Endodermal cell (in vitro differentiated cells): ENCODE measurements around the gene BORCS6. TPM values are rescaled to one million over a fixed set of nuclear protein-coding genes. Genes with fewer than 3 reads are reported as not detected.
A peak's percentile ranks its signal among the peaks of the same experiment; 100 is the strongest.

ENCODE experiments used
- DNase-seq: peaks from one replicate; pipeline ENCODE4 v3.0.0-alpha.2; 2017
- H3K27ac ChIP-seq: 2 replicates; pipeline ENCODE4 v1.5.1; 2013; ENCODE audit warnings: mild to moderate bottlenecking, low read depth, low read length, moderate library complexity
- H3K27me3 ChIP-seq: 2 replicates; pipeline ENCODE4 v1.6.1; 2013; ENCODE audit warnings: mild to moderate bottlenecking, low read length, moderate library complexity; ENCODE audit not compliant: insufficient read depth, control insufficient read depth, poor library complexity, severe bottlenecking
- H3K36me3 ChIP-seq: 2 replicates; pipeline ENCODE4 v1.7.0; 2013; ENCODE audit warnings: mild to moderate bottlenecking, low read length, moderate library complexity; ENCODE audit not compliant: control insufficient read depth, insufficient read depth
- H3K4me1 ChIP-seq: one replicate; pipeline ENCODE4 v1.7.0; 2013; ENCODE audit warnings: low read length; ENCODE audit not compliant: control insufficient read depth, insufficient read depth
- H3K4me3 ChIP-seq: 2 replicates; pipeline ENCODE4 v1.5.1; 2013; ENCODE audit warnings: mild to moderate bottlenecking, low read length, moderate library complexity
- H3K9ac ChIP-seq: 2 replicates; pipeline ENCODE4 v1.6.1; 2013; ENCODE audit warnings: mild to moderate bottlenecking, low read length, moderate library complexity; ENCODE audit not compliant: poor library complexity, severe bottlenecking; ENCODE audit errors: extremely low read depth
- H3K9me3 ChIP-seq: 2 replicates; pipeline ENCODE4 v1.6.1; 2013; ENCODE audit warnings: mild to moderate bottlenecking, low read length, moderate library complexity; ENCODE audit not compliant: control insufficient read depth
- H3K27ac Mint-ChIP-seq: 2 replicates; pipeline ENCODE4 v1.8.0; 2020; ENCODE audit warnings: mixed read lengths
- H3K27me3 Mint-ChIP-seq: 2 replicates; pipeline ENCODE4 v1.8.0; 2021; ENCODE audit warnings: mild to moderate bottlenecking, mixed read lengths; ENCODE audit not compliant: insufficient read depth
- H3K36me3 Mint-ChIP-seq: 2 replicates; pipeline ENCODE4 v1.8.0; 2020; ENCODE audit warnings: low read depth, mixed read lengths
- H3K4me1 Mint-ChIP-seq: 2 replicates; pipeline ENCODE4 v1.8.0; 2020; ENCODE audit warnings: mixed read lengths
- H3K4me3 Mint-ChIP-seq: 2 replicates; pipeline ENCODE4 v1.8.0; 2020; ENCODE audit warnings: mild to moderate bottlenecking, moderate library complexity, mixed read lengths
- H3K9me3 Mint-ChIP-seq: 2 replicates; pipeline ENCODE4 v1.8.0; 2020; ENCODE audit warnings: mild to moderate bottlenecking, mixed read lengths
- WGBS, 2 experiments: methylation state at CpG; one replicate each; pipeline versions ENCODE4 v1.1.5 to v1.1.7; 2013; ENCODE audit warnings: missing lambda C conversion rate in 2 of 2, mixed read lengths in 1 of 2; ENCODE audit not compliant: insufficient coverage in 1 of 2, insufficient read length in 1 of 2; 5-methylcytosine and 5-hydroxymethylcytosine counted together
- total RNA-seq, 2 donors: library from RNA; stranded (reverse); fragmentation: NEBNext Ultra II Directional in 1 of 2; extraction: Animal tissue kit (Norgen Biotek cat#: 25700) in 1 of 2; gene quantifications; 2 replicates in 1 of 2; 3 replicates in 1 of 2; pipeline ENCODE4 v1.2.1, GENCODE V29; 2021
- TF ChIP-seq, protein P1 (sequence below): fragments of 200-600 bp; sonication (generic); conservative IDR thresholded peaks from 2 replicates; pipeline ENCODE4 v1.5.0; 2021; ENCODE audit warnings: antibody characterized with exemption, mild to moderate bottlenecking

BORCS6 gene
- total RNA-seq, 2 donors from 2014 or later = 4.1 to 5.5 TPM

GRCh38 chr17:8185582-8186445 is 4.2 kb downstream of the BORCS6 start:
- TF ChIP-seq, protein P1, sequence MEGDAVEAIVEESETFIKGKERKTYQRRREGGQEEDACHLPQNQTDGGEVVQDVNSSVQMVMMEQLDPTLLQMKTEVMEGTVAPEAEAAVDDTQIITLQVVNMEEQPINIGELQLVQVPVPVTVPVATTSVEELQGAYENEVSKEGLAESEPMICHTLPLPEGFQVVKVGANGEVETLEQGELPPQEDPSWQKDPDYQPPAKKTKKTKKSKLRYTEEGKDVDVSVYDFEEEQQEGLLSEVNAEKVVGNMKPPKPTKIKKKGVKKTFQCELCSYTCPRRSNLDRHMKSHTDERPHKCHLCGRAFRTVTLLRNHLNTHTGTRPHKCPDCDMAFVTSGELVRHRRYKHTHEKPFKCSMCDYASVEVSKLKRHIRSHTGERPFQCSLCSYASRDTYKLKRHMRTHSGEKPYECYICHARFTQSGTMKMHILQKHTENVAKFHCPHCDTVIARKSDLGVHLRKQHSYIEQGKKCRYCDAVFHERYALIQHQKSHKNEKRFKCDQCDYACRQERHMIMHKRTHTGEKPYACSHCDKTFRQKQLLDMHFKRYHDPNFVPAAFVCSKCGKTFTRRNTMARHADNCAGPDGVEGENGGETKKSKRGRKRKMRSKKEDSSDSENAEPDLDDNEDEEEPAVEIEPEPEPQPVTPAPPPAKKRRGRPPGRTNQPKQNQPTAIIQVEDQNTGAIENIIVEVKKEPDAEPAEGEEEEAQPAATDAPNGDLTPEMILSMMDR = no peak
- 3% methylated on average over 30 to 44 of the region's 44 CpGs for WGBS, 2 experiments
- Histone ChIP-seq H3K27me3 (no peaks in the 10 kb centered on the region), H3K9me3 (no peaks in the 10 kb centered on the region), H3K4me1 (peaks cover 8% of the 10 kb centered on the region), H3K9ac (peak overlapping the region; percentile 47), H3K36me3 (no peaks in the 10 kb centered on the region), H3K27ac (no peak overlapping the region), H3K4me3 (peak overlapping the region; percentile 94)
- H3K4me3 Mint-ChIP-seq = no peak overlapping the region
- peaks cover 11% of the 10 kb centered on the region for H3K27me3 Mint-ChIP-seq
- DNase-seq = peak; percentile 99
- no peaks in the 10 kb centered on the region for H3K36me3 Mint-ChIP-seq
- H3K9me3 Mint-ChIP-seq = no peaks in the 10 kb centered on the region
- H3K4me1 Mint-ChIP-seq = peaks cover 9% of the 10 kb centered on the region
- H3K27ac Mint-ChIP-seq = no peak overlapping the region

DNA sequence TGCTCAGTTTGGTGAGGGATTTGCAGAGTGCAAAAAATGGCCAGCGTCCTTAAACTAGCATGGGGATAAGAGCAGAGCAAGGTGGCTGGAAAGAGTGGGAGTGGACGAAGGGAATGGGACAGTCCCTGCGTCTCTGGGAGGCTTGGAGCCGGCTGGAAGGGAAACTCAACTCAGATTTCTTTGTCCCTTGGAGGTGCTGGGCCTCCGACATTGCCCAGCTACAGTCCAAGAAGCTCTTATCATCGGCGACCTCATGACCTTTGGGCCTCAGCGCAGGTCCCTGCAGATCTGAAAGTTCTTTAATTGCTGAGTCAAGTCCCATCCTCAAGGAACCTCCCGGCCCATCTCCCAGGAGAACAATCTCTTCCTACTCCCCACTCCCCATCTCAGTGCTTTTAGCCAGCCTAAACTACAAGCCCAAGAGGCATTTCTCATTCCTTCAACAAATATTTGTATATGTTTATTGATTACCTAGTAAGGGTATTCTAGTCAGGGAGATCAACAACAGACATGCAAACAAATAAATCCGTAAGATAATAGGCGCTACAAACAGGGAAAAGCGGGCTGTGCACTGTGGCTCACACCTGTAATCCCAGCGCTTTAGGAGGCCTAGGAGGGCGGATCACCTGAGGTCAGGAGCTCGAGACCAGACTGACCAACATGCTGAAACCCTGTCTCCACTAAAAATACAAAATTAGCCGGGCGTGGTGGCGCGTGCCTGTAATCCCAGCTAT is 12.8 kb downstream of the BORCS6 start:
- Histone ChIP-seq H3K9me3 (no peaks in the 10 kb centered on the region), H3K4me3 (peak overlapping the region; percentile 95), H3K4me1 (peaks cover 14% of the 10 kb centered on the region), H3K36me3 (no peaks in the 10 kb centered on the region), H3K9ac (peak overlapping the region; percentile 68), H3K27me3 (no peaks in the 10 kb centered on the region), H3K27ac (peak overlapping the region; percentile 90)
- no peaks in the 10 kb centered on the region for H3K9me3 Mint-ChIP-seq
- no peaks in the 10 kb centered on the region for H3K27me3 Mint-ChIP-seq
- peak; percentile 61 for DNase-seq
- 80 to 82% methylated on average over 19 of the region's 19 CpGs for WGBS, 2 experiments
- H3K27ac Mint-ChIP-seq = peak overlapping the region; percentile 89
- H3K36me3 Mint-ChIP-seq = no peaks in the 10 kb centered on the region
- H3K4me1 Mint-ChIP-seq = peaks cover 26% of the 10 kb centered on the region
- peak overlapping the region; percentile 87 for H3K4me3 Mint-ChIP-seq
- TF ChIP-seq, protein P1 = no peak

DNA sequence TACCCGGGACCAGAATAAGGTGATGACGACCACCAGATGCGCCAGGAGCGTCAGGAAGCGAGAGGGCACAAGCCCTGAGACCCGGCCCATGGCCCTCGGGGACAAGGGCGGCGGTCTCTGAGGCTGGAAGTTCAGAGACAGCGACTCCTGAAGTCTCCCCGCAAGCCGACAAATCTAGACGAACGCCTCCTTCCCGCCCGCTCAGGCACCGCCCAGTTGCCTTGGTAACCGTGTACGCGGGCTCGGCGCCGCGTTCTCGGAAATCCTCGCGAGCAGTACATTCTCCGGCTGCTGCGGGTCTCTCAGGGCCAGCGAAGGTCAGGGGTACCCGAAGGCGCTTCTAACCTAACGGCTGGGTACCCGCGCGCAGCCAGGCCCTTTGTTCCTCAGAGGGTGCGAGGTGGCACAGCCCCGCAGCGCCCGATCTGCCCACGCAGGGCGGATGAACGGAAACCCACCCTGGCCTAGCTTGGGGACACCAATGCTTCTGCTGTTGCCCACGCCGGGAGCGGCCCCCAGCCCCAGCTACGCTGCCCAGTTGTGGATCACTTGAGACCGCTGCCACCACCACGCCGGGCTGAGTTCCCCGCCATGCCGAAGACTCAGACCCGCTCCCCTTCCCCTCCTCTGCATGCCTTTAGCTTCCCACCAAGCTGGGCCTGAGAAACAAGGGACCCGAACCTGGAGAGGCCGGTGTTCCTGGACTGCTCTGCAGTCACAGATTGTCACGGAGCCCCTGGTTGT is 13.6 kb downstream of the BORCS6 start, which contains the start of gene TMEM107:
TSS of gene TMEM107 (minus strand) at position 184 of the 744 bp plus-strand sequence. CDS start at position 90, 94 bp downstream.
- Mint-ChIP-seq H3K4me1 (peaks cover 26% of the 10 kb centered on the region), H3K27me3 (no peaks in the 10 kb centered on the region), H3K4me3 (peak within 1 kb of the TSS; percentile 87), H3K9me3 (no peaks in the 10 kb centered on the region), H3K27ac (peak within 1 kb of the TSS; percentile 89), H3K36me3 (no peaks in the 10 kb centered on the region)
- Histone ChIP-seq H3K36me3 (no peaks in the 10 kb centered on the region), H3K27me3 (no peaks in the 10 kb centered on the region), H3K27ac (peak within 1 kb of the TSS; percentile 90), H3K4me3 (peak within 1 kb of the TSS; percentile 95), H3K9ac (peak within 1 kb of the TSS; percentile 68), H3K4me1 (peaks cover 14% of the 10 kb centered on the region), H3K9me3 (no peaks in the 10 kb centered on the region)
- 7% methylated on average over 52 to 56 of the region's 56 CpGs for WGBS, 2 experiments
- TF ChIP-seq, protein P1 = peak; percentile 17
- DNase-seq = peak; percentile 99
